ENCODE measurements around the gene ARL16.
A peak's percentile ranks its signal among the peaks of the same experiment; 100 is the strongest.

Gene ARL16

GRCh38 chr17:81712468-81713003 is 28.9 kb upstream of the ARL16 start:
- peak; percentile 23 for DNase-seq

- peak; percentile 86 for DNase-seq
These were observed 28.3 kb upstream of the ARL16 start, which contains the start of gene SLC25A10 for GRCh38 chr17:81711814-81712467. Gene SLC25A10, plus strand, starts transcription at chr17:81712284. Its CDS starts 143 bp downstream, at chr17:81712427.

GRCh38 chr17:81710514-81711308 is 27.1 kb upstream of the ARL16 start:
- peak; percentile 36 for DNase-seq

GRCh38 chr17:81708739-81709185 is 25.2 kb upstream of the ARL16 start:
- DNase-seq: no peak

- no peak for DNase-seq
These were observed 24.4 kb upstream of the ARL16 start for GRCh38 chr17:81707725-81708646.

GRCh38 chr17:81706757-81707624 is 23.4 kb upstream of the ARL16 start:
- DNase-seq: no peak

GRCh38 chr17:81706232-81706611 is 22.6 kb upstream of the ARL16 start:
- DNase-seq: no peak

- no peak for DNase-seq
These were observed 22.1 kb upstream of the ARL16 start for GRCh38 chr17:81705518-81706231.

GRCh38 chr17:81703747-81704654 is 20.4 kb upstream of the ARL16 start:
- no peak for DNase-seq

- DNase-seq: peak; percentile 97
These were observed 19.5 kb upstream of the ARL16 start, which contains the start of gene MRPL12 for GRCh38 chr17:81702934-81703746. Gene MRPL12, plus strand, starts transcription at chr17:81703367. Its CDS starts 135 bp downstream, at chr17:81703502.

- DNase-seq: no peak
These were observed 17.9 kb upstream of the ARL16 start for GRCh38 chr17:81701288-81702071.

GRCh38 chr17:81700353-81701287 is 17.0 kb upstream of the ARL16 start:
- no peak for DNase-seq

- DNase-seq: no peak
These were observed 13.9 kb upstream of the ARL16 start for GRCh38 chr17:81697261-81698044.

- no peak for DNase-seq
These were observed 12.8 kb upstream of the ARL16 start for GRCh38 chr17:81696218-81696941.

GRCh38 chr17:81695801-81696200 is 12.2 kb upstream of the ARL16 start:
- no peak for DNase-seq
